H1 (cell line): ENCODE results near the gene TTC39A. TPM values are rescaled to one million over a fixed set of nuclear protein-coding genes. Genes with fewer than 3 reads are reported as not detected.
A peak's percentile ranks its signal among the peaks of the same experiment; 100 is the strongest.

Experiments
- ASH2L ChIP-seq: fragments of 200-600, 300-600 bp; sonication (generic); IDR thresholded peaks from one replicate; pipeline ENCODE4 v1.7.1; 2017; ENCODE audit warnings: low read length
- BRCA1 ChIP-seq: IDR thresholded peaks from 2 replicates; pipeline ENCODE4 v1.6.1; 2012; ENCODE audit warnings: low read depth, low read length, improper control_type of control experiment
- CBX8 ChIP-seq: fragments of 300-800, 300-1000 bp; sonication (generic); IDR thresholded peaks from 2 replicates; pipeline ENCODE4 v1.7.1; 2016; ENCODE audit warnings: low read depth, low read length, borderline replicate concordance
- CTBP2 ChIP-seq: IDR thresholded peaks from 2 replicates; pipeline ENCODE4 v1.7.0; 2011; ENCODE audit warnings: borderline replicate concordance, mild to moderate bottlenecking, moderate library complexity, mixed read lengths, low read length; ENCODE audit not compliant: insufficient read depth, insufficient read length
- CTCF ChIP-seq, 3 experiments: IDR thresholded peaks; 1 replicate in 2 of 3; 2 replicates in 1 of 3; pipeline versions ENCODE4 v1.5.1 to v1.6.1; 2011; ENCODE audit warnings: low read length in 3 of 3, mild to moderate bottlenecking in 3 of 3, inconsistent platforms in 2 of 3, low read depth in 1 of 3, moderate library complexity in 1 of 3; ENCODE audit not compliant: insufficient read depth in 1 of 3; ENCODE audit errors: control extremely low read depth in 1 of 3
- E2F6 ChIP-seq: IDR thresholded peaks from 2 replicates; pipeline ENCODE4 v1.6.1; 2012; ENCODE audit warnings: inconsistent platforms
- EP300 ChIP-seq, 2 experiments: IDR thresholded peaks; 1 replicate in 1 of 2; 2 replicates in 1 of 2; pipeline ENCODE4 v1.6.1; 2011 to 2012; ENCODE audit warnings: low read depth in 2 of 2, low read length in 2 of 2, mild to moderate bottlenecking in 2 of 2, borderline replicate concordance in 1 of 2, inconsistent platforms in 1 of 2, moderate library complexity in 1 of 2
- FOSL1 ChIP-seq: IDR thresholded peaks from 2 replicates; pipeline ENCODE4 v1.6.1; 2011; ENCODE audit warnings: mild to moderate bottlenecking, low read depth, low read length, moderate library complexity; ENCODE audit not compliant: insufficient read depth
- GABPA ChIP-seq: IDR thresholded peaks from 2 replicates; pipeline ENCODE4 v1.6.1; 2011; ENCODE audit warnings: mild to moderate bottlenecking, low read length, moderate library complexity, borderline replicate concordance; ENCODE audit not compliant: insufficient read depth
- GTF2F1 ChIP-seq: IDR thresholded peaks from 2 replicates; pipeline ENCODE4 v1.6.1; 2012; ENCODE audit warnings: low read depth, low read length, improper control_type of control experiment, borderline replicate concordance
- JUND ChIP-seq: IDR thresholded peaks from 2 replicates; pipeline ENCODE4 v1.6.1; 2011; ENCODE audit warnings: mild to moderate bottlenecking, improper control_type of control experiment, low read length
- MAX ChIP-seq: IDR thresholded peaks from 2 replicates; pipeline ENCODE4 v1.6.1; 2012; ENCODE audit warnings: inconsistent platforms
- PHF8 ChIP-seq: fragments of 200-600 bp; sonication (generic); conservative IDR thresholded peaks from 2 replicates; pipeline ENCODE4 v1.7.1; 2012; ENCODE audit warnings: low read depth, mild to moderate bottlenecking, inconsistent platforms, low read length, moderate library complexity
- SP1 ChIP-seq: IDR thresholded peaks from 2 replicates; pipeline ENCODE4 v1.6.1; 2011; ENCODE audit warnings: low read depth, low read length
- SRF ChIP-seq: IDR thresholded peaks from 2 replicates; pipeline ENCODE4 v1.6.1; 2011; ENCODE audit warnings: mild to moderate bottlenecking, low read depth, low read length, moderate library complexity
- TAF1 ChIP-seq: IDR thresholded peaks from 2 replicates; pipeline ENCODE4 v1.6.1; 2011; ENCODE audit warnings: mild to moderate bottlenecking, low read depth, low read length
- TAF7 ChIP-seq: optimal IDR thresholded peaks from 2 replicates; pipeline ENCODE3; 2011; ENCODE audit warnings: low read depth, mild to moderate bottlenecking, inconsistent platforms, low read length, moderate library complexity, borderline replicate concordance
- TEAD4 ChIP-seq: IDR thresholded peaks from 2 replicates; pipeline ENCODE4 v1.6.1; 2012; ENCODE audit warnings: low read depth, low read length, inconsistent platforms, mixed read lengths
- YY1 ChIP-seq: IDR thresholded peaks from 2 replicates; pipeline ENCODE4 v1.6.1; 2011; ENCODE audit warnings: low read depth, mild to moderate bottlenecking, low read length
- polyA plus RNA-seq, 7 experiments: library from polyadenylated mRNA; depleted of rRNA in 3 of 7; stranded (reverse) in 5 of 7; unstranded in 2 of 7; fragments of >200 nt in 5 of 7; fragments of 200-250 nt in 2 of 7; gene quantifications; 1 replicate in 5 of 7; 2 replicates in 1 of 7; 4 replicates in 1 of 7; pipeline versions ENCODE4 v1.2.1 to v1.2.3, GENCODE V29; 2011 to 2013; ENCODE audit warnings: missing spikeins in 2 of 7, mixed read lengths in 2 of 7
- total RNA-seq: library from RNA; stranded (reverse); fragmentation: NEBNext Ultra II Directional; extraction: Animal tissue kit (Norgen Biotek cat#: 25700); gene quantifications from 2 replicates; pipeline ENCODE4 v1.2.1, GENCODE V29; 2021

TTC39A gene
- total and polyA plus RNA-seq, 2 of the 8 experiments (the other 6 are each of a cell fraction or from before 2014, with no cell fraction given): 5.5 to 5.8 TPM

GRCh38 chr1:51296383-51297357 is 33.7 kb downstream of the TTC39A start (continued):
- no peak for TF ChIP-seq FOSL1
- peak; percentile 76 for TF ChIP-seq MAX
- no peak for TF ChIP-seq GABPA
- TF ChIP-seq SRF: no peak
- no peak for TF ChIP-seq TAF7
- TF ChIP-seq JUND: no peak
- TF ChIP-seq CTCF (IDR thresholded peaks at IDR 0.05; ENCODE audit: control extremely low read depth in 1 of 3, insufficient read depth in 1 of 3, low read depth in 1 of 3, low read length in 3 of 3): peak; percentile 89 to 93 (median 90)
- no peak for TF ChIP-seq CBX8
- TF ChIP-seq ASH2L: no peak
- no peak for TF ChIP-seq SP1
- TF ChIP-seq GTF2F1: no peak
- no peak for TF ChIP-seq TEAD4
- 0 out of 2 replicates have a peak, but pooled peaks have one; percentile 44 for TF ChIP-seq YY1
- TF ChIP-seq BRCA1: no peak
- no peak for TF ChIP-seq CTBP2
- TF ChIP-seq PHF8: no peak
- TF ChIP-seq TAF1: no peak
- TF ChIP-seq EP300 (IDR thresholded peaks at IDR 0.05; ENCODE audit: borderline replicate concordance in 1 of 2, low read depth in 2 of 2, low read length in 2 of 2): 0 out of 3 replicates have a peak, but pooled peaks of 1 of the 2 experiments have one; percentile 46
- peak; percentile 89 for TF ChIP-seq E2F6
